ENCODE data around the gene PRAMEF12. TPM values are rescaled to one million over a fixed set of nuclear protein-coding genes. Genes with fewer than 3 reads are reported as not detected.
"Not testable (repeated sequence)": the region's sequence is repeated elsewhere in the genome, so short reads cannot be mapped to it uniquely, and the experiment has no call there.

Gene PRAMEF12
- polyA plus RNA-seq, 6 donors from 2014 or later, result not detected

DNA sequence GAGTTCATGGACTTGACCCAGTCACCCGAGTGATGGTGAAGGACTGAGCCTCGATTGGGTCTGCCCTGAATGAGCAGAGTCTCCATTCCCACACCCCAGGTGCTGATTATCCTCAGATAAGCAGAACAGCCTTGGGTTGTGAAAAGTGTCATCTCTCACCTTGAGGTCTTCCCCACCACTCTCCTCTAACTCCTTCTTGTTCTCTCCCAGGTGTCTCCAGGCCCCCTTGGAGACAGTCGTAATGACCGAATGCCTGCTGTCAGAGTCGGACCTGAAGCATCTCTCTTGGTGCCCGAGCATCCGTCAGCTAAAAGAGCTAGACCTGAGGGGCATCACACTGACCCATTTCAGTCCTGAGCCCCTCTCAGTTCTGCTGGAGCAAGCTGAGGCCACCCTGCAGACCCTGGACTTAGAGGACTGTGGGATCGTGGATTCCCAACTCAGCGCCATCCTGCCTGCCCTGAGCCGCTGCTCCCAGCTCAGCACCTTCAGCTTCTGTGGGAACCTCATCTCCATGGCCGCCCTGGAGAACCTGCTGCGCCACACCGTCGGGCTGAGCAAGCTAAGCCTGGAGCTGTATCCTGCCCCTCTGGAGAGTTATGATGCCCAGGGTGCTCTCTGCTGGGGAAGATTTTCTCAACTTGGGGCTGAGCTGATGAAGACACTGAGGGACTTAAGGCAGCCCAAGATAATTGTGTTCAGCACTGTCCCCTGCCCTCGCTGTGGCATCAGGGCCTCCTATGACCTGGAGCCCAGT is 3.4 kb downstream of the PRAMEF12 start:
- ATAC-seq (ENCODE audit: low read depth in 2 of 2), result no peak
- Mint-ChIP-seq H3K4me1 (no peaks in the 10 kb centered on the region), H3K36me3 (no peaks in the 10 kb centered on the region), H3K27me3 (peaks cover 20 to 47% (median 27%) of the 10 kb centered on the region in 3 donors), H3K4me3 (no peak overlapping the region), H3K9me3 (peaks cover 0 to 10% (median 0%) of the 10 kb centered on the region in 7 donors), H3K27ac (no peak overlapping the region)
- DNase-seq, result no peak

GRCh38 chr1:12778061-12778460 is 4.5 kb downstream of the PRAMEF12 start:
- Mint-ChIP-seq H3K4me1 (no peaks in the 10 kb centered on the region), H3K27ac (no peak overlapping the region), H3K4me3 (no peak overlapping the region), H3K27me3 (peaks cover 16 to 42% (median 21%) of the 10 kb centered on the region in 3 donors), H3K36me3 (no peaks in the 10 kb centered on the region), H3K9me3 (peaks cover 0 to 15% (median 2%) of the 10 kb centered on the region in 7 donors)
- ATAC-seq (ENCODE audit: low read depth in 2 of 2), result no peak
- DNase-seq, result no peak

DNA sequence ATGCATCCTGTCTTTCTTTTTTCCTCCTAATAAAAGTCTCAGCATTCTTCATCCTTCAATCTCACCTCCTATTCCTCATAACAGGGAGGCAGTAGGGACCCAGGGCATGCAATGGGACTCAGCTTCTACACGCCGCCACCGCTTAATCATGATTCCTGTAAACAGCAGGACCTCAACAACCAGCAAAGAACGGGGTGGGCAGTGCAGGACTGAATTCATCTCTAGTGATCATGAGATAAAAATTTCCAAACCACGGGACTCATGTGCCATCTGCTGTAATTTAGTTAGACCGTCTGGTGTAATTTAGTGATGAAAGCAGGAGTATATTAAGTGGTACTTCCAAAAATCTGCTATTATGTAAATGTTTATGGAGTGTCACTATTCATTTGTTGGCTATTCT is 5.4 kb downstream of the PRAMEF12 start:
- H3K36me3 Mint-ChIP-seq, result no peaks in the 10 kb centered on the region
- ATAC-seq (ENCODE audit: low read depth in 2 of 2) (no peak), DNase-seq (no peak)
- H3K9me3 Mint-ChIP-seq, result peaks cover 0 to 19% (median 8%) of the 10 kb centered on the region in 7 donors
- H3K4me1 Mint-ChIP-seq, result no peaks in the 10 kb centered on the region
- H3K27ac Mint-ChIP-seq, result no peak overlapping the region
- H3K27me3 Mint-ChIP-seq, result peaks cover 15 to 39% (median 19%) of the 10 kb centered on the region in 3 donors
- no peak overlapping the region for H3K4me3 Mint-ChIP-seq

GRCh38 chr1:12781488-12781887 is 8.0 kb downstream of the PRAMEF12 start:
- Mint-ChIP-seq H3K36me3 (peaks cover 8 to 11% of the 10 kb centered on the region in 2 donors), H3K27me3 (peaks cover 12 to 28% (median 15%) of the 10 kb centered on the region in 3 donors), H3K9me3 (peaks cover 4 to 43% (median 27%) of the 10 kb centered on the region in 7 donors)
- not testable (repeated sequence) for ATAC-seq (ENCODE audit: low read depth in 2 of 2); H3K4me1 Mint-ChIP-seq; H3K27ac Mint-ChIP-seq; H3K4me3 Mint-ChIP-seq; DNase-seq

GRCh38 chr1:12783783-12784182 is 10.2 kb downstream of the PRAMEF12 start:
- H3K27me3 Mint-ChIP-seq, result peaks cover 7 to 12% (median 10%) of the 10 kb centered on the region in 3 donors
- not testable (repeated sequence) for ATAC-seq (ENCODE audit: low read depth in 2 of 2); H3K4me3 Mint-ChIP-seq; H3K27ac Mint-ChIP-seq; DNase-seq; H3K4me1 Mint-ChIP-seq
- H3K36me3 Mint-ChIP-seq, result peaks cover 8 to 11% of the 10 kb centered on the region in 2 donors
- peaks cover 7 to 50% (median 28%) of the 10 kb centered on the region in 7 donors for H3K9me3 Mint-ChIP-seq

DNA sequence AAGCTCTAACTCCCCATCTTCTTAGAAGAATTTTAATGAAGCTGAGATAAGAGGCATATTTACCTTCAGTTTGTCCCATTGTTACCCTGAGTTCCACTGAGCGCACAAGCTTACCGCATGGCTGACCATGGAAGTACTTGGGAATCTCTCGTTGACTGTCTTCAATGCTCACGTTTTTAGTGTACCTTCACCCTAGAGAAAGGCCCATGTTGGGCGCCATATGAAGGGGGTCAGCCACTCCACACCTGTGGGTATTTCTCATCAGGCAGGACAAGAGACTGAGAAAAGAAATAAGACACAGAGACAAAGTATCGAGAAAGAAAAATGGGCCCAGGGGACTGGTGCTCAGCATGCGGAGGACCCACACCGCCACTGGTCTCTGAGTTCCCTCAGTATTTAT is 11.2 kb downstream of the PRAMEF12 start:
- H3K27me3 Mint-ChIP-seq; DNase-seq; H3K4me1 Mint-ChIP-seq; H3K4me3 Mint-ChIP-seq; H3K27ac Mint-ChIP-seq; ATAC-seq (ENCODE audit: low read depth in 2 of 2): not testable (repeated sequence)
- H3K9me3 Mint-ChIP-seq, result peaks cover 7 to 50% (median 28%) of the 10 kb centered on the region in 7 donors
- H3K36me3 Mint-ChIP-seq, result peaks cover 8 to 11% of the 10 kb centered on the region in 2 donors

DNA sequence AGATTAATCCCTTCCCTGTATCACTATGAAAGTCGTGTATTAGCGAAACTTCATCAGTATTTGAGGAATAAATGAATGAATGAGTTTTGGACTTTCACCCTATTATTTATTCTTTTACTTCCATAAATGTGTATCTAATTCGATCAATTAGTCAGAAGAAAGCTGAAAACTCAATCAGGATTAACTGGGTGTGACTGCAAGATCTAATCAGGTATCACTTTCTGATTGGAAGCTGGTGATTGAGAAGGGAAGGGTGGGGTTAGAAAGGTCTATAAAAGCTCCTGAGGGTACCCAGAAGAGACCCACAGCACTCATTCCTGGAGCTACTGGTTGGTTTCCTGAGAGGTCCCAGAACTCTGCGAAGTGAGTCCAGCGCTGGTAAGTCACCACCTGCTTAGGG is 17.6 kb downstream of the PRAMEF12 start, which contains the start of gene PRAMEF1:
Gene PRAMEF1, plus strand, starts transcription at position 301 of the 400 bp plus-strand sequence. CDS start 1,831 bp downstream, outside the sequence.
- ATAC-seq (ENCODE audit: low read depth in 2 of 2); H3K4me3 Mint-ChIP-seq; H3K27me3 Mint-ChIP-seq; DNase-seq; H3K36me3 Mint-ChIP-seq; H3K4me1 Mint-ChIP-seq; H3K27ac Mint-ChIP-seq: not testable (repeated sequence)
- peaks cover 0 to 11% (median 3%) of the 10 kb centered on the region in 7 donors for H3K9me3 Mint-ChIP-seq

DNA sequence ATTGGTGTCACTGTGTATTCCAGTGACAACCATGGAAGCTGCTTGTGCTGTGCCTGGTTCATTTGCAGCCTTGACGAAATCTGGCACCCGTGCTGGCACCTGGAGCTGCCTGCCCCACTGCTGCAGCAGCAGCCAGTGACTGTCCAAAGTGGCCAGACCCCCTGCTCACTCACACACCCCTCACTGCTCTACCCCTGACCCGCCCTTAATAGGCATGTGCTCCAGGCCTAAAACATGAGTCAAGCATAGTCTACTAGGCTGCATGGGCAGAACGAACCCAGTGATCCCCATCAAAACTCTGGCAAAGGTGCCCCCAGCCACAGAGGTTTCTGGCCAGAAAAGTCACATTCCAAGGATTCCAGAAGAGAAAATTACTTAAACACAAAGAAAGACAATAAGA is 25.4 kb downstream of the PRAMEF12 start:
- peaks cover 0 to 6% (median 0%) of the 10 kb centered on the region in 3 donors for H3K27me3 Mint-ChIP-seq
- no peaks in the 10 kb centered on the region for H3K4me1 Mint-ChIP-seq
- peaks cover 4 to 13% (median 9%) of the 10 kb centered on the region in 7 donors for H3K9me3 Mint-ChIP-seq
- ATAC-seq (ENCODE audit: low read depth in 2 of 2) (no peak), DNase-seq (no peak)
- no peaks in the 10 kb centered on the region for H3K36me3 Mint-ChIP-seq
- no peak overlapping the region for H3K27ac Mint-ChIP-seq
- no peak overlapping the region for H3K4me3 Mint-ChIP-seq

DNA sequence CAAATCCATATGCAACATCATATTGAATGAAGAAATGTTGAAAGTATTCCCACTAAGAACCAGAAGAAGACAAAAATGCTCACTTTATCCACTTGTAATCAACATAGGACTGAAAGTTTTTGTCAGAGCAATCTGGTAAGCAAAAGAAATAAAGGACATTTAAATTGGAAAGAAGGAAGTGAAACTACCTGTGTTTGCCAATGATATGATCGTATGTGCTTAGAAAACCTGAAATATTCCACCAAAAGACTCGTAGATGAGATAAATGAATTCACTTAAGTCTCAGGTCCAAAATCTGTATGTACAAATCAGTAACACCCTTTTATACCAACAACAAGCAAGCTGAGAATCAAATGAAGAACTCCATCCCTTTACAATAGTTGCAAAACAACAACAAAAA is 26.2 kb downstream of the PRAMEF12 start:
- DNase-seq (no peak), ATAC-seq (ENCODE audit: low read depth in 2 of 2) (no peak)
- peaks cover 4 to 21% (median 11%) of the 10 kb centered on the region in 7 donors for H3K9me3 Mint-ChIP-seq
- no peak overlapping the region for H3K27ac Mint-ChIP-seq
- H3K4me1 Mint-ChIP-seq, result no peaks in the 10 kb centered on the region
- peaks cover 0 to 4% of the 10 kb centered on the region in 2 donors for H3K36me3 Mint-ChIP-seq
- H3K4me3 Mint-ChIP-seq, result no peak overlapping the region
- peaks cover 0 to 6% (median 3%) of the 10 kb centered on the region in 3 donors for H3K27me3 Mint-ChIP-seq

GRCh38 chr1:12809933-12810332 is 36.4 kb downstream of the PRAMEF12 start:
- ATAC-seq (ENCODE audit: low read depth in 2 of 2), result no peak

GRCh38 chr1:12810691-12811408 is 37.3 kb downstream of the PRAMEF12 start:
- Mint-ChIP-seq H3K4me1 (no peaks in the 10 kb centered on the region), H3K27ac (no peak overlapping the region), H3K27me3 (peaks cover 11 to 36% (median 28%) of the 10 kb centered on the region in 3 donors), H3K9me3 (peaks cover 2 to 17% (median 8%) of the 10 kb centered on the region in 7 donors), H3K36me3 (no peaks in the 10 kb centered on the region), H3K4me3 (no peak overlapping the region)
- ATAC-seq (ENCODE audit: low read depth in 2 of 2) (no peak), DNase-seq (no peak)

More at GRCh38 chr1:12809933-12810332, 36.4 kb downstream of the PRAMEF12 start:
- H3K27ac Mint-ChIP-seq, result no peak overlapping the region
- no peak for DNase-seq
- peaks cover 11 to 45% (median 33%) of the 10 kb centered on the region in 3 donors for H3K27me3 Mint-ChIP-seq
- peak overlapping the region in 1 of 8 donors; percentile 54 for H3K4me3 Mint-ChIP-seq
- peaks cover 5 to 26% (median 13%) of the 10 kb centered on the region in 7 donors for H3K9me3 Mint-ChIP-seq
- H3K36me3 Mint-ChIP-seq, result peaks cover 0 to 6% of the 10 kb centered on the region in 2 donors
- no peaks in the 10 kb centered on the region for H3K4me1 Mint-ChIP-seq

DNA sequence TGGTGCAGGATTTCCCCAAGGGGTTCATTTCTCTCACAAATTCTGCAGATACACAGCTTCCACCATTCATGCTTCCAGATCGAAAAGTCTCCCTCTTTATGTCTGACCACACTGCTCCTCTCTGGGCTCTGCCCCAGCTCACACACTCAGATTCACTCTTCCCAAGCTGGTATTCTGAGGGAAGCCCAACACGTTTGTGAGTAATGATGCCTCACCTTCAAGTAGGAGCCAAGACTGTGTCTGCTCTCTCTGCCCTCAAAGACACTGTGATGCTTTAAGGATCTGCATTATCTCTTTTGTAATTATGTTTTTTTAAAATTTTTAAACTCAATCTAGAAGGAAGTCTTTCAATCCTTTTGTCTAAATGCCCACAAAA is 37.9 kb downstream of the PRAMEF12 start:
- H3K4me1 Mint-ChIP-seq, result no peaks in the 10 kb centered on the region
- no peak overlapping the region for H3K4me3 Mint-ChIP-seq
- ATAC-seq (ENCODE audit: low read depth in 2 of 2) (no peak), DNase-seq (no peak)
- no peaks in the 10 kb centered on the region for H3K36me3 Mint-ChIP-seq
- H3K27me3 Mint-ChIP-seq, result peaks cover 11 to 31% (median 27%) of the 10 kb centered on the region in 3 donors
- H3K27ac Mint-ChIP-seq, result no peak overlapping the region
- peaks cover 2 to 13% (median 6%) of the 10 kb centered on the region in 7 donors for H3K9me3 Mint-ChIP-seq

GRCh38 chr1:12819061-12819460 is 45.5 kb downstream of the PRAMEF12 start:
- peaks cover 5 to 10% (median 6%) of the 10 kb centered on the region in 3 donors for H3K27me3 Mint-ChIP-seq
- not testable (repeated sequence) for H3K9me3 Mint-ChIP-seq; DNase-seq; H3K36me3 Mint-ChIP-seq; ATAC-seq (ENCODE audit: low read depth in 2 of 2); H3K27ac Mint-ChIP-seq; H3K4me1 Mint-ChIP-seq; H3K4me3 Mint-ChIP-seq

Data from naive B cell (primary cell).